ENCODE results near the gene VAT1. TPM values are rescaled to one million over a fixed set of nuclear protein-coding genes. Genes with fewer than 3 reads are reported as not detected.

Gene VAT1
- total and polyA plus RNA-seq, 2 of the 13 experiments (the other 11 are each of a cell fraction or from before 2014, with no cell fraction given) = 143 to 205 TPM

GRCh38 chr17:42997984-42998938 lies 23.9 kb downstream of the VAT1 start, which contains the start of gene RPL27 (continued):
- TF ChIP-seq ZFP91 (CRISPR knock-in tag; IDR thresholded peaks at IDR 0.05; ENCODE audit: borderline replicate concordance) (peak; percentile 96; the same call in 1 of the 2 replicates), EED (CRISPR knock-in tag; IDR thresholded peaks at IDR 0.05) (peak; percentile 99), ZFAT (CRISPR knock-in tag; conservative IDR thresholded peaks at IDR 0.05) (peak; percentile 80; the same call in 1 of the 2 replicates), ZNF619 (CRISPR knock-in tag; IDR thresholded peaks at IDR 0.05) (peak; percentile 18; the same call in 1 of the 2 replicates), ZIK1 (CRISPR knock-in tag; IDR thresholded peaks at IDR 0.05; ENCODE audit: borderline replicate concordance, low read depth) (peak; percentile 91), GTF2F1 (IDR thresholded peaks at IDR 0.05; ENCODE audit: low read length) (0 out of 2 replicates have a peak, but pooled peaks have one; percentile 71), AKAP8 (CRISPR knock-in tag; IDR thresholded peaks at IDR 0.05) (peak; percentile 79; the same call in 1 of the 2 replicates), ZNF18 (CRISPR knock-in tag; IDR thresholded peaks at IDR 0.05; ENCODE audit: insufficient replicate concordance) (peak; percentile 95), ZNF772 (CRISPR knock-in tag; IDR thresholded peaks at IDR 0.05) (peak; percentile 96), ONECUT2 (CRISPR knock-in tag; IDR thresholded peaks at IDR 0.05) (no peak), ZNF274 (CRISPR knock-in tag; IDR thresholded peaks at IDR 0.05) (peak; percentile 77), NCOR1 (IDR thresholded peaks at IDR 0.05; ENCODE audit: borderline replicate concordance, low read length) (peak; percentile 86; the same call in 1 of the 2 replicates), ZBTB38 (CRISPR knock-in tag; IDR thresholded peaks at IDR 0.05) (peak; percentile 95), ZNF597 (CRISPR knock-in tag; IDR thresholded peaks at IDR 0.05) (no peak), PPARG (CRISPR knock-in tag; conservative IDR thresholded peaks at IDR 0.05) (peak; percentile 96), SRSF9 (IDR thresholded peaks at IDR 0.05; ENCODE audit: borderline replicate concordance, insufficient read depth, low read depth, low read length, poor library complexity, severe bottlenecking) (no peak), ZNF326 (CRISPR knock-in tag; IDR thresholded peaks at IDR 0.05; ENCODE audit: borderline replicate concordance) (no peak), ZNF550 (CRISPR knock-in tag; IDR thresholded peaks at IDR 0.05; ENCODE audit: borderline replicate concordance) (0 out of 2 replicates have a peak, but pooled peaks have one; percentile 51), ZNF234 (CRISPR knock-in tag; conservative IDR thresholded peaks at IDR 0.05) (no peak)
- TF ChIP-seq, protein P1, sequence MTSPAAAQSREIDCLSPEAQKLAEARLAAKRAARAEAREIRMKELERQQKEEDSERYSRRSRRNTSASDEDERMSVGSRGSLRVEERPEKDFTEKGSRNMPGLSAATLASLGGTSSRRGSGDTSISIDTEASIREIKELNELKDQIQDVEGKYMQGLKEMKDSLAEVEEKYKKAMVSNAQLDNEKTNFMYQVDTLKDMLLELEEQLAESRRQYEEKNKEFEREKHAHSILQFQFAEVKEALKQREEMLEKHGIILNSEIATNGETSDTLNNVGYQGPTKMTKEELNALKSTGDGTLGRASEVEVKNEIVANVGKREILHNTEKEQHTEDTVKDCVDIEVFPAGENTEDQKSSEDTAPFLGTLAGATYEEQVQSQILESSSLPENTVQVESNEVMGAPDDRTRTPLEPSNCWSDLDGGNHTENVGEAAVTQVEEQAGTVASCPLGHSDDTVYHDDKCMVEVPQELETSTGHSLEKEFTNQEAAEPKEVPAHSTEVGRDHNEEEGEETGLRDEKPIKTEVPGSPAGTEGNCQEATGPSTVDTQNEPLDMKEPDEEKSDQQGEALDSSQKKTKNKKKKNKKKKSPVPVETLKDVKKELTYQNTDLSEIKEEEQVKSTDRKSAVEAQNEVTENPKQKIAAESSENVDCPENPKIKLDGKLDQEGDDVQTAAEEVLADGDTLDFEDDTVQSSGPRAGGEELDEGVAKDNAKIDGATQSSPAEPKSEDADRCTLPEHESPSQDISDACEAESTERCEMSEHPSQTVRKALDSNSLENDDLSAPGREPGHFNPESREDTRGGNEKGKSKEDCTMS (CRISPR knock-in tag; conservative IDR thresholded peaks at IDR 0.05) = peak; percentile 63; the same call in 1 of the 2 replicates
